Naive B cell (primary cell): ENCODE results near the gene RPTOR. TPM values are rescaled to one million over a fixed set of nuclear protein-coding genes. Genes with fewer than 3 reads are reported as not detected.
A peak's percentile ranks its signal among the peaks of the same experiment; 100 is the strongest.

Source experiments
- ATAC-seq, 2 donors: fragments of 150-1000 bp; cut with Tn5 transposase; 2 replicates each; pipeline ENCODE4 v1.10.0; 2021; ENCODE audit warnings: low read depth in 2 of 2, mild to moderate bottlenecking in 2 of 2, moderate library complexity in 2 of 2
- DNase-seq: peaks from one replicate; pipeline ENCODE4 v3.0.0; 2022
- H3K27ac Mint-ChIP-seq, 6 donors: one replicate each; pipeline ENCODE4 v1.8.0; 2020 to 2022; ENCODE audit warnings: mild to moderate bottlenecking in 6 of 6, mixed read lengths in 6 of 6, moderate library complexity in 5 of 6, inconsistent platforms in 2 of 6
- H3K27me3 Mint-ChIP-seq, 3 donors: one replicate each; pipeline ENCODE4 v1.8.0; 2021 to 2022; ENCODE audit warnings: mixed read lengths in 3 of 3, mild to moderate bottlenecking in 1 of 3
- H3K36me3 Mint-ChIP-seq, 2 donors: one replicate each; pipeline ENCODE4 v1.8.0; 2020 to 2022; ENCODE audit warnings: mixed read lengths in 2 of 2, inconsistent platforms in 1 of 2, mild to moderate bottlenecking in 1 of 2
- H3K4me1 Mint-ChIP-seq, 3 donors: one replicate each; pipeline ENCODE4 v1.8.0; 2020 to 2022; ENCODE audit warnings: mixed read lengths in 3 of 3, inconsistent platforms in 1 of 3, mild to moderate bottlenecking in 1 of 3, moderate library complexity in 1 of 3
- H3K4me3 Mint-ChIP-seq, 8 donors: one replicate each; pipeline ENCODE4 v1.8.0; 2020 to 2022; ENCODE audit warnings: mild to moderate bottlenecking in 8 of 8, mixed read lengths in 8 of 8, moderate library complexity in 8 of 8, inconsistent platforms in 2 of 8
- H3K9me3 Mint-ChIP-seq, 7 donors: one replicate each; pipeline ENCODE4 v1.8.0; 2020 to 2022; ENCODE audit warnings: mixed read lengths in 7 of 7, mild to moderate bottlenecking in 5 of 7, inconsistent platforms in 2 of 7, moderate library complexity in 1 of 7
- polyA plus RNA-seq, 6 donors: library from polyadenylated mRNA; unstranded; fragments of 300-500 nt; fragmentation: Illumina TruSeq; gene quantifications; one replicate each; pipeline ENCODE4 v1.2.3, GENCODE V29; 2021; ENCODE audit warnings: low read depth in 6 of 6

RPTOR gene
- polyA plus RNA-seq, 6 donors from 2014 or later = 5.5 to 13.9 (median 9.0) TPM

- H3K27ac Mint-ChIP-seq = no peak overlapping the region
- DNase-seq = no peak
- peaks cover 13 to 28% (median 18%) of the 10 kb centered on the region in 3 donors for H3K4me1 Mint-ChIP-seq
- H3K4me3 Mint-ChIP-seq = no peak overlapping the region
- no peaks in the 10 kb centered on the region for H3K27me3 Mint-ChIP-seq
- H3K36me3 Mint-ChIP-seq = peaks cover 16 to 21% of the 10 kb centered on the region in 2 donors
- no peaks in the 10 kb centered on the region for H3K9me3 Mint-ChIP-seq
- no peak for ATAC-seq
Observed at GRCh38 chr17:80883831-80884735, 339.4 kb downstream of the RPTOR start.

DNA sequence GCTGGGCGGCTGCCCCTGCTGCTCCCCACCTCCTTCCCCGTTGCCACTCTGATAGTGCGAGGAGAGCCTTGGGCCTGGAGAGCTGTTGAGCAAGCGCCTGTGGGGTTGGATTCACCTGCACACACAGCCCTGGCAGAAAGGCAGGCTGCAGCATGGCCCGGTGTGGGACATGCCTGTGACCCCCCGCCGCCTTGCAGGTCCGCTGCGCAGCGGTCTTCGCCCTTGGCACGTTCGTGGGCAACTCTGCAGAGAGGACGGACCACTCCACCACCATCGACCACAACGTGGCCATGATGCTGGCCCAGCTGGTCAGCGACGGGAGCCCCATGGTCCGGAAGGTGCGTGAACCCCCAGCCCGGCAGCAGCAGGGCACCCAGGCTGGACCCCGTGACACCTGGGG is 340.2 kb downstream of the RPTOR start:
- H3K36me3 Mint-ChIP-seq = peaks cover 16 to 21% of the 10 kb centered on the region in 2 donors
- no peak for DNase-seq

GRCh38 chr17:80885947-80886582 is 341.4 kb downstream of the RPTOR start:
- Mint-ChIP-seq H3K27ac (peak overlapping the region; percentile 77 to 95 (median 88)), H3K4me1 (peaks cover 11 to 17% (median 14%) of the 10 kb centered on the region in 3 donors), H3K9me3 (no peaks in the 10 kb centered on the region), H3K27me3 (no peaks in the 10 kb centered on the region), H3K4me3 (peak overlapping the region; percentile 60 to 92 (median 80)), H3K36me3 (peaks cover 15 to 17% of the 10 kb centered on the region in 2 donors)
- ATAC-seq (peak; percentile 73 to 76), DNase-seq (peak; percentile 31)

More for the DNA sequence above, 340.2 kb downstream of the RPTOR start:
- H3K27ac Mint-ChIP-seq = no peak overlapping the region
- no peak overlapping the region for H3K4me3 Mint-ChIP-seq
- ATAC-seq = no peak
- peaks cover 9 to 23% (median 14%) of the 10 kb centered on the region in 3 donors for H3K4me1 Mint-ChIP-seq
- no peaks in the 10 kb centered on the region for H3K9me3 Mint-ChIP-seq
- H3K27me3 Mint-ChIP-seq = no peaks in the 10 kb centered on the region

DNA sequence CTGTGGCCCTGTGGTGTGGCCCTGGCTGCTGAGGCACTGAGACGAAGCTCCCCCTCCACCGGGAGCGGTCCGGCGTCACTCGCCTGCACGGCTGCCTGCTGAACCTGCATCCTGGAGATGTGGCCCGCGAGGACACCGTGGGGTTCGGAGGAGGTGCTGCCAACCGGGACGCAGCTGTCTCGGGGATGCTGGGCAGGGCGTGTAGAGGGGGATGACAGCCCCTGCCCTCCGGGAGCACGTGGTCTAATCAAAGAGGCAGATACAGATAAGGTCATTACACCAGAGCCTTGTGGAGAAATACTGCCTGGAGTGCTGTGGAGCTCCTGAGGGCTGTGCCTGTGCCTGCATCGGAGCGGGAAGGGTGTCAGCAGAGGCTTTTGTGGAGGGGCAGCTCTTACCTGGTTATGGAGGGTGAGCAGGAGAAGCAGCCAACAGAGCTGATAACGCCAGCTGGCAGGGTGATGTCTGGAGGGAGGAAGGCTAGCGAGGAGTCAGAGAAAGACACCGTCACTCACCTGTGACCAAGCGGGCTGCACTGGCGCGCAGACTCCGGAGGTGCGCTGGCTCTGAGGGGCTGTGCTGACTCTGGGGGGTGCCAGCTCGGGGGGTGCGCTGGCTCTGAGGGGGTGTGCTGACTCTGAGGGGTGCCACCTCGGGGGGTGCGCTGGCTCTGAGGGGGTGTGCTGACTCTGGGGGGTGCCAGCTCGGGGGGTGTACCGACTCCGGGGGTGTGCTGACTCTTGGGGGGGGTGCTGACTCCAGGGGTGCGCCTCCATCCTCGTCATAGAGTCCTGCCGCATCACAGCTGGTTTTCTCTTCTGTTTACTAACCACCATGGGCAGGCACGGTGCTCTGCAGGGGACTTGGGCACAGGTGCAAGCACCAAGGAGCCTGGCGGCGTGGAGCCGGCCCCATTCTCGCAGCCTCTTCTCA is 342.3 kb downstream of the RPTOR start:
- Mint-ChIP-seq H3K27ac (peak overlapping the region; percentile 78 to 95 (median 92)), H3K4me1 (peaks cover 12 to 17% (median 14%) of the 10 kb centered on the region in 3 donors), H3K9me3 (no peaks in the 10 kb centered on the region), H3K36me3 (peaks cover 10 to 21% of the 10 kb centered on the region in 2 donors), H3K4me3 (peak overlapping the region; percentile 60 to 92 (median 80)), H3K27me3 (no peaks in the 10 kb centered on the region)
- ATAC-seq (peak; percentile 19 to 54), DNase-seq (peak; percentile 21)

DNA sequence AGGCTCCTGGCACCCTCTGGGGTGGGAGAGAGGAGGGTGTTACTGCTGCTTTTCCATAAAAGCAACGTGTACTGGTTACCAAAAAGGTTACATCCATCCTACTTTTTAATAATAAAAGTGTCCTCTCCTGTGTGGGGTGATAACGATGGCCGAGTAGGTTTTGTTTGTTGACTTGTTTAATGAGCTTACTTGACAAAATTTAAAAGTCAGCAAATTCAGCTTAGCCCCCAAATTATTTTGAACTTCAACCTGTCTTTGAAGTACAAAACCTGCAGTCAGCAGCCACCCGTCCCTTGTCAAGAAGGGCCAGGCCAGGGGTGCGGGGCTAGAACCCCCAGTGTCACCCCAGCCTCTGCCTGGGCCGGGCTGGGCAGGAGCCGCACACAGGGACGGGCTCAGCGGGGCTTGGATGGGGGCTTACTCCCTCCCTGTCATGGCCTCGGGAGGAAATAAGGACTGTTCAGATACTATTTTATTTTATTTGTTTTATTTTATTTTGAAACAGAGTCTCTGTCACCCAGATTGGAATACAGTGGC is 343.1 kb downstream of the RPTOR start:
- Mint-ChIP-seq H3K36me3 (peaks cover 2 to 13% of the 10 kb centered on the region in 2 donors), H3K4me1 (peaks cover 12 to 17% (median 14%) of the 10 kb centered on the region in 3 donors), H3K27ac (peak overlapping the region in 1 of 6 donors; percentile 78), H3K4me3 (peak overlapping the region in 1 of 8 donors; percentile 40), H3K9me3 (no peaks in the 10 kb centered on the region), H3K27me3 (no peaks in the 10 kb centered on the region)
- ATAC-seq = no peak
- DNase-seq = no peak

- ATAC-seq (no peak), DNase-seq (no peak)
- Mint-ChIP-seq H3K9me3 (no peaks in the 10 kb centered on the region), H3K4me3 (no peak overlapping the region), H3K36me3 (peaks cover 0 to 9% of the 10 kb centered on the region in 2 donors), H3K27me3 (no peaks in the 10 kb centered on the region), H3K27ac (peak overlapping the region in 2 of 6 donors; percentile 46 to 76), H3K4me1 (peaks cover 12 to 17% (median 14%) of the 10 kb centered on the region in 3 donors)
Observed at GRCh38 chr17:80888276-80889160, 343.9 kb downstream of the RPTOR start.

DNA sequence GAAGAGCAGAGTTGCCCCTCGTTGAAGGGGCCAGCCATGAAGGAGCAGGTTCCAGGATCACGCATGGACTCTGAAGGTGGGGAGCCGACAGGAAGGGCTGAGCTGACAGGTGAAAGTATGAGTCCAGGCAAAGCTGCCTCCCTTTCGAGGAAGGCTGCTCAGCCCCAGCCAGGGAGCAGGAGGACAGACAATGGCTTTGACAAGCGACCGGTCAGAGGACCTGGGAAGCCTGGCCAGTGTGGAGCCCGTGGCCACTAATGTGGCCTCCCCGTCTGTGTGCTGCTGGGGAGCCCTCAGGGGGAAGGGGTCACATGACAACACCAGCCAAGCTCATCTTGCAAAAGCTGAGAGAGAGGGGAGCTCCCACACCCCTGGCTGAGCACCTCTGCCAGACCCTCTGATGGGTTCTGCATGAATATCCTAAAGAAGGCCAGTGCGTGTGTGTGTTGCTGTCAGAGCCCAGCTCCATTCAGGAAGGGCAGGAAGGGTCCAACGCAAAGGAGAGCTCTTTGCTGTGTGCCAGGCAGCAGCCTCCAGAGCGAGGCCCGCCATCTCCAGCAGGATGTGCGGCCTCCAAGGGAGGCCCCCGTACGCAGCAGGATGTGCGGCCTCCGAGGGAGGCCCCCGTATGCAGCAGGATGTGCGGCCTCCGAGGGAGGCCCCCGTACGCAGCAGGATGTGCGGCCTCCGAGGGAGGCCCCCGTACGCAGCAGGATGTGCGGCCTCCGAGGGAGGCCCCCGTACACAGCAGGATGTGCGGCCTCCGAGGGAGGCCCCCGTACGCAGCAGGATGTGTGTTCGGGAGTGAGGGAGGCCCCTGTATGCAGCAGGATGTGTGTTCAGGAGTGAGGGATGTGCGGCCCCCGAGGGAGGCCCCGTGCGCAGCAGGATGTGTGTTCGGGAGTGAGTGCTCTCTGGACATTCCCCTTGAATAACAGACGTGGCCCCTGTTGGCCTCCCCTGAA is 344.9 kb downstream of the RPTOR start:
- H3K4me1 Mint-ChIP-seq = peaks cover 12 to 17% (median 14%) of the 10 kb centered on the region in 3 donors
- H3K27ac Mint-ChIP-seq = peak overlapping the region in 3 of 6 donors; percentile 46 to 66 (median 52)
- H3K9me3 Mint-ChIP-seq = no peaks in the 10 kb centered on the region
- DNase-seq (no peak), ATAC-seq (no peak)
- H3K36me3 Mint-ChIP-seq = peaks cover 0 to 11% of the 10 kb centered on the region in 2 donors
- H3K27me3 Mint-ChIP-seq = no peaks in the 10 kb centered on the region
- H3K4me3 Mint-ChIP-seq = peak overlapping the region in 1 of 8 donors; percentile 12

- no peak overlapping the region for H3K4me3 Mint-ChIP-seq
- peaks cover 0 to 20% of the 10 kb centered on the region in 2 donors for H3K36me3 Mint-ChIP-seq
- no peaks in the 10 kb centered on the region for H3K27me3 Mint-ChIP-seq
- no peaks in the 10 kb centered on the region for H3K9me3 Mint-ChIP-seq
- H3K27ac Mint-ChIP-seq = peak overlapping the region in 2 of 6 donors; percentile 49 to 52
- DNase-seq (no peak), ATAC-seq (no peak)
- H3K4me1 Mint-ChIP-seq = peaks cover 12 to 19% (median 17%) of the 10 kb centered on the region in 3 donors
Observed at GRCh38 chr17:80890196-80890920, 345.7 kb downstream of the RPTOR start.

- DNase-seq (no peak), ATAC-seq (no peak)
- Mint-ChIP-seq H3K27ac (peak overlapping the region in 2 of 6 donors; percentile 49 to 59), H3K9me3 (no peaks in the 10 kb centered on the region), H3K4me1 (peaks cover 9 to 20% (median 15%) of the 10 kb centered on the region in 3 donors), H3K4me3 (no peak overlapping the region), H3K36me3 (peaks cover 5 to 26% of the 10 kb centered on the region in 2 donors), H3K27me3 (no peaks in the 10 kb centered on the region)
Observed at GRCh38 chr17:80890921-80891396, 346.3 kb downstream of the RPTOR start.

DNA sequence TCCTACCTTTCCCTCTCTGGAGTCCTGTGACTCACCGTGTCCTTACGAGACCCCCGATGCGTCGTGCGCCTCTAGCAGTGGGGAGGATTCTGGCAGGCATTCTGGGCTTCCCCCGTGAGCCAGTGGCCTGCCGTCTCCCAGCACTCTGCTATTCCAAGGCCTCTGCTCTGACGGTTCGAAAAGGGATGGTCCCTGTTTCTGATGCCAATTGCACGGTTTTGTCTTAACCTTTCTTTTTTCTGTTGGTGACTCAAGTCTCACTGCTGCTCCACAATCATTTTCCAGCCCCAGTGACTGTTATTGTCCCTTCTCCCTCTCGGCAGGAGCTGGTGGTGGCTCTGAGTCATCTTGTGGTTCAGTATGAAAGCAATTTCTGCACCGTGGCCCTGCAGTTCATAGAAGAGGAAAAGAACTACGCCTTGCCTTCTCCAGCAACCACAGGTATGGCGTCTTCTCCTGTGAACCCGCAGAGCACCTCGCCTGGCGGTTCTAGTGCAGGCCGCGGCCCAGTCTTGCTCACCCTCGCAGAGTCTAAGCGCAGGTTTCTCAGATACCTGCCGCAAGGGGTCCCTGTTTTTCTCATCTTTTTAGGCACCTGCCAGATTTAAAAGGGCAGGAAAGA is 346.9 kb downstream of the RPTOR start:
- no peaks in the 10 kb centered on the region for H3K27me3 Mint-ChIP-seq
- H3K36me3 Mint-ChIP-seq = peaks cover 6 to 31% of the 10 kb centered on the region in 2 donors
- H3K27ac Mint-ChIP-seq = peak overlapping the region in 3 of 6 donors; percentile 17 to 80 (median 47)
- no peak overlapping the region for H3K4me3 Mint-ChIP-seq
- no peaks in the 10 kb centered on the region for H3K9me3 Mint-ChIP-seq
- ATAC-seq (no peak), DNase-seq (no peak)
- H3K4me1 Mint-ChIP-seq = peaks cover 7 to 15% (median 9%) of the 10 kb centered on the region in 3 donors
